Effector memory CD8-positive, alpha-beta T cell (primary cell): ENCODE data around the gene MVK.

ENCODE experiments used
- ATAC-seq: fragments of 150-1000 bp; cut with Tn5 transposase; replicated peaks from 2 replicates; pipeline ENCODE4 v1.10.0; 2021; ENCODE audit warnings: mild to moderate bottlenecking, moderate library complexity
- DNase-seq, 3 experiments: peaks; one replicate each; pipeline ENCODE4 v3.0.0; 2021
- H3K27ac Mint-ChIP-seq, 2 donors: one replicate each; pipeline ENCODE4 v1.8.0; 2022; ENCODE audit warnings: mild to moderate bottlenecking in 2 of 2, mixed read lengths in 2 of 2, moderate library complexity in 2 of 2
- H3K27me3 Mint-ChIP-seq, 2 donors: one replicate each; pipeline ENCODE4 v1.8.0; 2022; ENCODE audit warnings: mixed read lengths in 2 of 2
- H3K36me3 Mint-ChIP-seq: one replicate; pipeline ENCODE4 v1.8.0; 2022; ENCODE audit warnings: mild to moderate bottlenecking, moderate library complexity, mixed read lengths; ENCODE audit not compliant: insufficient read depth
- H3K4me1 Mint-ChIP-seq, 2 donors: one replicate each; pipeline ENCODE4 v1.8.0; 2022; ENCODE audit warnings: low read depth in 2 of 2, mixed read lengths in 2 of 2
- H3K4me3 Mint-ChIP-seq, 2 donors: one replicate each; pipeline ENCODE4 v1.8.0; 2022; ENCODE audit warnings: mild to moderate bottlenecking in 2 of 2, mixed read lengths in 2 of 2, moderate library complexity in 2 of 2
- H3K9me3 Mint-ChIP-seq, 2 donors: one replicate each; pipeline ENCODE4 v1.8.0; 2022; ENCODE audit warnings: mixed read lengths in 2 of 2

MVK gene

GRCh38 chr12:109631751-109632150 is 58.2 kb downstream of the MVK start:
- Mint-ChIP-seq H3K27me3 (peaks cover 30 to 57% of the 10 kb centered on the region in 2 donors), H3K9me3 (no peaks in the 10 kb centered on the region), H3K27ac (no peak overlapping the region), H3K4me3 (no peak overlapping the region), H3K4me1 (no peaks in the 10 kb centered on the region), H3K36me3 (no peaks in the 10 kb centered on the region)
- ATAC-seq, result no peak
- no peak for DNase-seq

GRCh38 chr12:109632342-109632741 is 58.7 kb downstream of the MVK start:
- Mint-ChIP-seq H3K4me3 (no peak overlapping the region), H3K9me3 (no peaks in the 10 kb centered on the region), H3K36me3 (no peaks in the 10 kb centered on the region), H3K4me1 (no peaks in the 10 kb centered on the region), H3K27me3 (peaks cover 26 to 52% of the 10 kb centered on the region in 2 donors), H3K27ac (no peak overlapping the region)
- ATAC-seq, result no peak
- no peak for DNase-seq

GRCh38 chr12:109635717-109636116 is 62.1 kb downstream of the MVK start:
- Mint-ChIP-seq H3K36me3 (no peaks in the 10 kb centered on the region), H3K4me3 (no peak overlapping the region), H3K9me3 (no peaks in the 10 kb centered on the region), H3K4me1 (no peaks in the 10 kb centered on the region), H3K27ac (no peak overlapping the region), H3K27me3 (peaks cover 1 to 32% of the 10 kb centered on the region in 2 donors)
- ATAC-seq (no peak), DNase-seq (no peak)

GRCh38 chr12:109637348-109637747 is 63.8 kb downstream of the MVK start:
- no peaks in the 10 kb centered on the region for H3K36me3 Mint-ChIP-seq
- no peak overlapping the region for H3K27ac Mint-ChIP-seq
- H3K27me3 Mint-ChIP-seq, result peaks cover 0 to 24% of the 10 kb centered on the region in 2 donors
- H3K9me3 Mint-ChIP-seq, result no peaks in the 10 kb centered on the region
- H3K4me1 Mint-ChIP-seq, result no peaks in the 10 kb centered on the region
- no peak overlapping the region for H3K4me3 Mint-ChIP-seq
- ATAC-seq (no peak), DNase-seq (no peak)

- Mint-ChIP-seq H3K27me3 (peaks cover 0 to 23% of the 10 kb centered on the region in 2 donors), H3K4me3 (no peak overlapping the region), H3K36me3 (no peaks in the 10 kb centered on the region), H3K4me1 (no peaks in the 10 kb centered on the region), H3K27ac (no peak overlapping the region), H3K9me3 (no peaks in the 10 kb centered on the region)
- ATAC-seq (no peak), DNase-seq (no peak)
Measured at GRCh38 chr12:109637996-109638395, 64.4 kb downstream of the MVK start.

- H3K4me3 Mint-ChIP-seq, result no peak overlapping the region
- no peak for DNase-seq
Measured at GRCh38 chr12:109638735-109639134, 65.1 kb downstream of the MVK start.

GRCh38 chr12:109639151-109639872 is 65.7 kb downstream of the MVK start:
- no peak for ATAC-seq
- H3K27ac Mint-ChIP-seq, result no peak overlapping the region
- H3K36me3 Mint-ChIP-seq, result no peaks in the 10 kb centered on the region
- H3K27me3 Mint-ChIP-seq, result peaks cover 0 to 23% of the 10 kb centered on the region in 2 donors
- no peak for DNase-seq
- no peak overlapping the region for H3K4me3 Mint-ChIP-seq
- H3K9me3 Mint-ChIP-seq, result no peaks in the 10 kb centered on the region
- no peaks in the 10 kb centered on the region for H3K4me1 Mint-ChIP-seq

More at GRCh38 chr12:109638735-109639134, 65.1 kb downstream of the MVK start:
- H3K36me3 Mint-ChIP-seq, result no peaks in the 10 kb centered on the region
- ATAC-seq, result no peak
- H3K27me3 Mint-ChIP-seq, result peaks cover 0 to 23% of the 10 kb centered on the region in 2 donors
- H3K9me3 Mint-ChIP-seq, result no peaks in the 10 kb centered on the region
- no peak overlapping the region for H3K27ac Mint-ChIP-seq
- H3K4me1 Mint-ChIP-seq, result no peaks in the 10 kb centered on the region

GRCh38 chr12:109640961-109641360 is 67.4 kb downstream of the MVK start:
- no peak overlapping the region for H3K27ac Mint-ChIP-seq

GRCh38 chr12:109641422-109641821 is 67.8 kb downstream of the MVK start:
- H3K27ac Mint-ChIP-seq, result no peak overlapping the region
- H3K4me3 Mint-ChIP-seq, result no peak overlapping the region
- DNase-seq (no peak), ATAC-seq (no peak)
- no peaks in the 10 kb centered on the region for H3K36me3 Mint-ChIP-seq
- no peaks in the 10 kb centered on the region for H3K4me1 Mint-ChIP-seq
- peaks cover 16 to 23% of the 10 kb centered on the region in 2 donors for H3K27me3 Mint-ChIP-seq
- H3K9me3 Mint-ChIP-seq, result no peaks in the 10 kb centered on the region

More at GRCh38 chr12:109640961-109641360, 67.4 kb downstream of the MVK start:
- peaks cover 11 to 23% of the 10 kb centered on the region in 2 donors for H3K27me3 Mint-ChIP-seq
- no peaks in the 10 kb centered on the region for H3K9me3 Mint-ChIP-seq
- no peak for DNase-seq
- ATAC-seq, result no peak
- no peaks in the 10 kb centered on the region for H3K4me1 Mint-ChIP-seq
- H3K36me3 Mint-ChIP-seq, result no peaks in the 10 kb centered on the region
- H3K4me3 Mint-ChIP-seq, result no peak overlapping the region

- ATAC-seq, result no peak
- Mint-ChIP-seq H3K4me3 (no peak overlapping the region), H3K9me3 (no peaks in the 10 kb centered on the region), H3K27ac (no peak overlapping the region), H3K27me3 (peaks cover 23 to 26% of the 10 kb centered on the region in 2 donors), H3K4me1 (no peaks in the 10 kb centered on the region), H3K36me3 (no peaks in the 10 kb centered on the region)
- DNase-seq, result no peak
Measured at GRCh38 chr12:109642506-109643132, 69.0 kb downstream of the MVK start.

GRCh38 chr12:109645194-109645593 is 71.6 kb downstream of the MVK start:
- ATAC-seq (no peak), DNase-seq (no peak)
- no peaks in the 10 kb centered on the region for H3K36me3 Mint-ChIP-seq
- no peak overlapping the region for H3K27ac Mint-ChIP-seq
- H3K4me3 Mint-ChIP-seq, result no peak overlapping the region
- H3K9me3 Mint-ChIP-seq, result no peaks in the 10 kb centered on the region
- no peaks in the 10 kb centered on the region for H3K4me1 Mint-ChIP-seq
- H3K27me3 Mint-ChIP-seq, result peaks cover 26 to 38% of the 10 kb centered on the region in 2 donors

GRCh38 chr12:109645708-109646107 is 72.1 kb downstream of the MVK start:
- ATAC-seq (no peak), DNase-seq (no peak)
- peaks cover 26 to 38% of the 10 kb centered on the region in 2 donors for H3K27me3 Mint-ChIP-seq
- no peaks in the 10 kb centered on the region for H3K9me3 Mint-ChIP-seq
- no peaks in the 10 kb centered on the region for H3K4me1 Mint-ChIP-seq
- H3K4me3 Mint-ChIP-seq, result no peak overlapping the region
- no peak overlapping the region for H3K27ac Mint-ChIP-seq
- H3K36me3 Mint-ChIP-seq, result no peaks in the 10 kb centered on the region
